Nephron progenitor cell (in vitro differentiated cells): ENCODE measurements around the gene PPP2R5B.
A peak's percentile ranks its signal among the peaks of the same experiment; 100 is the strongest.

Experiments
- DNase-seq: peaks from one replicate; pipeline ENCODE4 v3.0.0; 2021
- H3K27ac Mint-ChIP-seq: 2 replicates; pipeline ENCODE4 v1.8.0; 2021; ENCODE audit warnings: mild to moderate bottlenecking, moderate library complexity, mixed read lengths
- H3K27me3 Mint-ChIP-seq: 2 replicates; pipeline ENCODE4 v1.8.0; 2021; ENCODE audit warnings: mild to moderate bottlenecking, low read depth, mixed read lengths; ENCODE audit not compliant: poor library complexity
- H3K36me3 Mint-ChIP-seq: 2 replicates; pipeline ENCODE4 v1.8.0; 2021; ENCODE audit warnings: low read depth, mixed read lengths
- H3K4me1 Mint-ChIP-seq: 2 replicates; pipeline ENCODE4 v1.8.0; 2021; ENCODE audit warnings: mixed read lengths
- H3K4me3 Mint-ChIP-seq: 2 replicates; pipeline ENCODE4 v1.8.0; 2021; ENCODE audit warnings: mild to moderate bottlenecking, moderate library complexity, mixed read lengths
- H3K9me3 Mint-ChIP-seq: 2 replicates; pipeline ENCODE4 v1.8.0; 2021; ENCODE audit warnings: mild to moderate bottlenecking, moderate library complexity, mixed read lengths
- TF ChIP-seq, protein P1 (sequence below): fragments of 200-600 bp; sonication (generic); IDR thresholded peaks from 2 replicates; pipeline ENCODE4 v1.5.0; 2021; ENCODE audit warnings: antibody characterized with exemption

The PPP2R5B gene

GRCh38 chr11:64931290-64931689, 6.8 kb downstream of the PPP2R5B start:
- peaks cover 6% of the 10 kb centered on the region for H3K27me3 Mint-ChIP-seq
- no peak overlapping the region for H3K4me3 Mint-ChIP-seq
- TF ChIP-seq, protein P1, sequence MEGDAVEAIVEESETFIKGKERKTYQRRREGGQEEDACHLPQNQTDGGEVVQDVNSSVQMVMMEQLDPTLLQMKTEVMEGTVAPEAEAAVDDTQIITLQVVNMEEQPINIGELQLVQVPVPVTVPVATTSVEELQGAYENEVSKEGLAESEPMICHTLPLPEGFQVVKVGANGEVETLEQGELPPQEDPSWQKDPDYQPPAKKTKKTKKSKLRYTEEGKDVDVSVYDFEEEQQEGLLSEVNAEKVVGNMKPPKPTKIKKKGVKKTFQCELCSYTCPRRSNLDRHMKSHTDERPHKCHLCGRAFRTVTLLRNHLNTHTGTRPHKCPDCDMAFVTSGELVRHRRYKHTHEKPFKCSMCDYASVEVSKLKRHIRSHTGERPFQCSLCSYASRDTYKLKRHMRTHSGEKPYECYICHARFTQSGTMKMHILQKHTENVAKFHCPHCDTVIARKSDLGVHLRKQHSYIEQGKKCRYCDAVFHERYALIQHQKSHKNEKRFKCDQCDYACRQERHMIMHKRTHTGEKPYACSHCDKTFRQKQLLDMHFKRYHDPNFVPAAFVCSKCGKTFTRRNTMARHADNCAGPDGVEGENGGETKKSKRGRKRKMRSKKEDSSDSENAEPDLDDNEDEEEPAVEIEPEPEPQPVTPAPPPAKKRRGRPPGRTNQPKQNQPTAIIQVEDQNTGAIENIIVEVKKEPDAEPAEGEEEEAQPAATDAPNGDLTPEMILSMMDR, result no peak
- DNase-seq, result no peak
- no peak overlapping the region for H3K27ac Mint-ChIP-seq
- H3K36me3 Mint-ChIP-seq, result peaks cover 15% of the 10 kb centered on the region
- H3K9me3 Mint-ChIP-seq, result no peaks in the 10 kb centered on the region
- H3K4me1 Mint-ChIP-seq, result peaks cover 51% of the 10 kb centered on the region

- Mint-ChIP-seq H3K4me1 (peaks cover 60% of the 10 kb centered on the region), H3K4me3 (no peak overlapping the region), H3K27me3 (peaks cover 5% of the 10 kb centered on the region), H3K9me3 (no peaks in the 10 kb centered on the region), H3K27ac (no peak overlapping the region), H3K36me3 (peaks cover 15% of the 10 kb centered on the region)
- DNase-seq, result no peak
- TF ChIP-seq, protein P1, result no peak
Observed at GRCh38 chr11:64932324-64932723, 7.8 kb downstream of the PPP2R5B start.

DNA sequence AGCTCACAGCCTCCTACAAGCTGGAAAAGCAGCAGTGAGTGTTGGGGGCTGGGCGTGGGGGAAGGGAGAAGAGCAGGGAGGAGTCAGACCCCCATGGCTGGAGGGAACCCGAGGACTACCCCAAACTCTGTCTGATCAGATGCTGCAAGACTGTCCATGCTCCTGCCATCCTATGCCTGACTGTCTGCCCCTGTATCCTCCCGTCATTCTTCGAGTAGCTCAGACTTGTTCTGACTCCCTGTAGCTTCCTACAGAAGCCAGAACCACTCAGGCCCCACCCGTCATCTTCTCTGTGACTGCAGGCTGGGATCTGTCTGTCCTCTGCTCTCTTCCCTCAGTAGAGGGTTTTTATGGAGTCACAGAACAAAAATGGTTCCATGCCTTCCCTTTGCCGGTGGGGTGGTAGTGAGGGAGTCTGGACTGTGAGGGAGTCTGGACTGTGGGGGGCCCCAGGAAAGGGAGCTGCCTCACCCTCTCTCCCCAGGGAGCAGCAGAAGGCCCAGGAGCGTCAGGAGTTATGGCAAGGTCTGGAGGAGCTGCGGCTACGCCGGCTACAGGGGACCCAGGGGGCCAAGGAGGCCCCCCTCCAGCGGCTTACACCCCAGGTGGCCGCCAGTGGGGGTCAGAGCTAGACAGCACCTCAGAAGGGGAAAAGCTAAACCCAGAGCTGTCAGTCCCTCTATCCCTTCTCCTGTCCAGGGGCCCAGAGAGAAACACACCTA, 8.9 kb downstream of the PPP2R5B start:
- H3K4me3 Mint-ChIP-seq, result peak overlapping the region; percentile 30
- no peaks in the 10 kb centered on the region for H3K9me3 Mint-ChIP-seq
- no peak for DNase-seq
- H3K27me3 Mint-ChIP-seq, result peaks cover 16% of the 10 kb centered on the region
- H3K36me3 Mint-ChIP-seq, result peaks cover 11% of the 10 kb centered on the region
- H3K4me1 Mint-ChIP-seq, result peaks cover 58% of the 10 kb centered on the region
- peak overlapping the region; percentile 96 for H3K27ac Mint-ChIP-seq
- TF ChIP-seq, protein P1, result no peak

- Mint-ChIP-seq H3K27me3 (peaks cover 19% of the 10 kb centered on the region), H3K4me3 (peak overlapping the region; percentile 32), H3K4me1 (peaks cover 58% of the 10 kb centered on the region), H3K9me3 (no peaks in the 10 kb centered on the region), H3K27ac (peak overlapping the region; percentile 82), H3K36me3 (peaks cover 11% of the 10 kb centered on the region)
- TF ChIP-seq, protein P1, result no peak
- no peak for DNase-seq
Observed at GRCh38 chr11:64933935-64934681, 9.6 kb downstream of the PPP2R5B start.

GRCh38 chr11:64934682-64935358, 10.3 kb downstream of the PPP2R5B start:
- Mint-ChIP-seq H3K36me3 (peaks cover 11% of the 10 kb centered on the region), H3K27me3 (peaks cover 24% of the 10 kb centered on the region), H3K4me3 (peak overlapping the region; percentile 32), H3K27ac (peak overlapping the region; percentile 82), H3K4me1 (peaks cover 58% of the 10 kb centered on the region), H3K9me3 (no peaks in the 10 kb centered on the region)
- DNase-seq, result peak; percentile 43
- TF ChIP-seq, protein P1, result no peak
